HG02610 (cell line): ENCODE data around the gene ZDHHC12.

Experiments
- ATAC-seq: cut with Tn5 transposase; IDR thresholded peaks from one replicate; pipeline ENCODE4 v1.9.1; 2021; ENCODE audit warnings: mild to moderate bottlenecking, moderate library complexity; ENCODE audit not compliant: unreplicated experiment

ZDHHC12 gene

DNA sequence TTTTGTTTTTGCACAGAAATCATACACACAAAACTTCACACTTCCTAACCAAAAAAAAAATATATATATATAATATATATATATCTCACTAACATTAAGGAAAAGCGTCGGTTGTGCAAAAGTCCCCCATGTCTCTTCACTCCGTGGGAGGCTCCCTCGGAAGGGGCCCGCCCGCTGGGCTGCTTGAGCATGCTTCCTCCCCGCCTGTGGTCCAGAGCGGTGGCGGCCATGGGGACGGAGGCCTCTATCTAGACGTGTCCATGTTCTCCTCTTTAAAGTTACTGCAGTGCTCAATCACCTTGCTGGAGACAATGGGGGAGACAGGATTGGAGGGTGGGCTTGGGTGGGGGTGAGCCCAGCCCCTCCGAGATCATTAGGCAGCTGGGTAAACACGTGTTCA is 7.2 kb upstream of the ZDHHC12 start:
- ATAC-seq = no peak

DNA sequence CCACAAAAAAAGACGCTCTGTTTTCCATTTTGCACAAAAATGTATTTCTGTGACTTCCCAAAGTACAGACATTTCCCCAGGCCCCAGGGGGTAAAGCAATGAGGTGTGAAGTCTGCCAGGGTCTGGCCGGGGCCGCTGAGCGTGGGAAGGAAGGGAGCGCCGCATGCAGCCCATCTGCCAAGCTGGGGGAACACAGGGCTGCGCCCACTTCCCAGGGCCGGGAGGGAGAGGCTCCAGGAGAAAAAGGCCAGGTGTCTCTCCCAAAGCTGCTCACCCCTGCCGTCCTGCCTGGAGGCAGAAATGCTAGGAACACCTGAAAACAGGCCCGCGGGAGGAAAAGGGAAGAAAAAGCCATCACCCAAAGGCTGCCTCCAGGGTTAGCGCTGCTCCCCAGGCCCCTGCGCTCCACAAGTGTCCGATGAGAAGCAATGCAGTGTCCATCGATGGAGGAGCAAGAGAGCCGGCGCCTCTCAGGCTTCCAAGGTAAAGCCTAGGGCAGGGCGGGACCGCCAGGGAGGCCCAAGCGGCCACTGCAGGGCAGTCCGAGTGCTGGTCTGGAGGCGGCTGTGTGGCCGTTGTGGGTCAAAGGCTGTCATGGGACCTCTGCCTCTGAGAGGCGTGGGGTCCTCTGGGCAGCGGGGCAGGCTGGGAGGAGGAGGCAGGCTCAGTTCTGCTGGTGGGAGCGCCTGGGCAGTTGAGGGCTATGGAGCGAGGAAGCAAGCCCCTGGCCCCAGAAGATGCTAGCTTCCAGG is 6.0 kb upstream of the ZDHHC12 start:
- no peak for ATAC-seq

DNA sequence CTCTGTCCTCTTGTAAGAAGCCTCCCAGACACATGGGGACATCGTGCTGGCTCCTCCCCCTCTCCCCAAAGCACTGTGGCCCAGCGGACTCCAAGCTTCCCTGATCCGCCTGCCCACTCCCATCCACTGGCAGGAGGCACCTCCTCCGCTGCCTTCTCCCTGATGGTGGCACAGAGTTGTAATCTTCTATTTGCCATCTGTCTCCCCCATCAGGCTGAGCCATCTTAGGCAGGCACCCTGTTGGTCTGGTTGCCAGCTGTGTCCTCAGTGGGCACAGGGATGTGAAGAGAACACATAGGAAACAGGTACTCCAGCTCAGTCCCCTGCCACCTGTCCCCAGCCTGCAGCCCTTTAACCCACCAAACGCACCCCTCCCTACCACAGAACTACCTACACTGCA is 5.4 kb upstream of the ZDHHC12 start:
- ATAC-seq = no peak

DNA sequence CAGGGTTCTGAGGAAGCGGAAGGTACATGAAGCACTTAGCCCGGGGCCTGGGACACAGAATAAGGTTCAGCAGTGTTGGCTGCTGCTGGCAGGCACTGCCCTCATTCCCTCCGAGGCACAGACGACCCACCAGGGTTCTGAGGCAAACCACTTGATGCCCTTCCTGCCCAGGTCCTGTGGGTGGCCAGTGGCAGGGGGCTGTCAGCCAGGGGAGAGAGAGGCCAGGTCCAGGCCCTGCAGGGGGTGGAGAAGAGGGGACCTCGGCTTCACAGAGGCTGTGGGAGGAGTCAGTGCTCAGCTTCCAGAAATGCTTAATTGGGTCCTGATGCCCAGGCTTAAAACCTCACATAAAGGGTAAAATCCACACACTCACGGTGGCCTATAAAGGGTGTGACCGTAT is 4.4 kb upstream of the ZDHHC12 start:
- ATAC-seq = no peak

DNA sequence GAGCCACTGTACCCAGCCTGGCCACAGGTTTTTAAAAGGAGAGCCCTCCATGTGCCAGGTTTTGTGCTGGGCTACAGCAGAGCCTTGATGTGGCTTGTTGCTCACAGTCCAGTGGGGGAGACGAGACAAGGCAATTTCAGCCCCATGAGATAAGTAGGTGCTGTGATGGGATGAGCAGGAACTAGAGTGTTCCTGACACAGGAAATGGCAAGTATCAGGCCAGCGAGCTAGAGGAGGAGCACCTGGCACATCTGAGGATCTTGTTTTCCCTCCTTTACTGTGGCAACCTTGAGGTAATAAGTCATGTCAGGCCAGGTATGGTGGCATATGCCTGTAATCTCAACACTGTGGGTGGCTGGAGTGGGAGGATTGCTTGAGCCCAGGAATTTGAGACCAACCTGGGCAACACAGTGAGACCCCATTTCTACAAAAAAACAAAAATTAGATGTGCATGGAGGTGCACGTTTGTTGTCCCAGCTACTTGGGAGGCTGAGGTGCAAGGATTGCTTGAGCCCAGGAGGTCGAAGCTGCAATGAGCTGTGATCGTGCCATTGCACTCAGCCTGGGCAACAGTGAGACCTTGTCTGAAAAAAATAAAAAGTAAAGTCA is 3.8 kb upstream of the ZDHHC12 start:
- ATAC-seq = no peak

DNA sequence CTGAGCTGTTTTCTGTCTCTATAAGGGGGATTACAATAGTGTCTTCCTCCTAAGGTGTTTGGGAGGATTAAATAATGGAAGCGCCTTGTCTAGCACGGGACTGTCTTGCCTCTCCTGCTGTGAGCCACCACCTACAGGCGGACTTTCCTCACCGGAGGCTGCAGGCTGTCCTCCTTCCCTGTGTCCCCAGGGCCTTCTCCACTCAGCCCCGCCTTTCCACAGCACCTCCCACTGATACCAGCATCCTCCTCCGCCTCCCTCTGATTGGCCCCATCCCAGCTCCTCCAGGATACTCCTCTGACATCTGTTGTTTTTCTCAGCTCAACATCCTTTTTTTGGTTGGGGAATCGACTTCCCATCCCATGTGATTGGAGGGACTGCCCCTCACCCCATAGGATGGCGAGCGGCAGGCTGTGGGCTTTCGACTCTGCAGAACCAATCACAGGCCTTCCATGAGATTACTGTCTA is 851 bp upstream of the ZDHHC12 start:
- ATAC-seq = no peak

DNA sequence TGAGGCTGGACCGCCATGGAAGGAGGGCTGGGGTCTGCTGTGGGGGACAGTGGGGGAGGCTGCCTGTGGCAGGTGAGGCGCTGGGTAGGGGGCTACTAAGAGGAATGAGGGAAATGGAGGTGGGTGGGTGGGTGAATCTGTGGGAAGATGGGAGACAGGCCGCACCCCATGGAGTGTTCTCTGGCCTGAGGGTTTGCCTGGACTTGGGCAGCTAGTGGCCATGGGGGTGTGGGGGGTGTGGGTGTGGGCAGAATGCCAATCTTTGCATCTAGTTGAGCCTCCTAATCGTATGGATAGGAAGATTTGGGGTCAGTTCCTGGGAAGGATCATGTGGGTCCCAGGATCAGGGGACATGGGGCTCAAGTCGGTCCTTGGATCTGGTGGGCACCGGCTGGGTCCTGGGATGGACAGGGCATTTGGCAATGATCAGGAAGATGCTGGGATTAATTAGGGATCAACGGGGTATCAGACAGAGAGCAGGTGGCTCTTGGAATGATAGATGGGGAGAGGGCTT is 518 bp downstream of the ZDHHC12 start:
- ATAC-seq = no peak

DNA sequence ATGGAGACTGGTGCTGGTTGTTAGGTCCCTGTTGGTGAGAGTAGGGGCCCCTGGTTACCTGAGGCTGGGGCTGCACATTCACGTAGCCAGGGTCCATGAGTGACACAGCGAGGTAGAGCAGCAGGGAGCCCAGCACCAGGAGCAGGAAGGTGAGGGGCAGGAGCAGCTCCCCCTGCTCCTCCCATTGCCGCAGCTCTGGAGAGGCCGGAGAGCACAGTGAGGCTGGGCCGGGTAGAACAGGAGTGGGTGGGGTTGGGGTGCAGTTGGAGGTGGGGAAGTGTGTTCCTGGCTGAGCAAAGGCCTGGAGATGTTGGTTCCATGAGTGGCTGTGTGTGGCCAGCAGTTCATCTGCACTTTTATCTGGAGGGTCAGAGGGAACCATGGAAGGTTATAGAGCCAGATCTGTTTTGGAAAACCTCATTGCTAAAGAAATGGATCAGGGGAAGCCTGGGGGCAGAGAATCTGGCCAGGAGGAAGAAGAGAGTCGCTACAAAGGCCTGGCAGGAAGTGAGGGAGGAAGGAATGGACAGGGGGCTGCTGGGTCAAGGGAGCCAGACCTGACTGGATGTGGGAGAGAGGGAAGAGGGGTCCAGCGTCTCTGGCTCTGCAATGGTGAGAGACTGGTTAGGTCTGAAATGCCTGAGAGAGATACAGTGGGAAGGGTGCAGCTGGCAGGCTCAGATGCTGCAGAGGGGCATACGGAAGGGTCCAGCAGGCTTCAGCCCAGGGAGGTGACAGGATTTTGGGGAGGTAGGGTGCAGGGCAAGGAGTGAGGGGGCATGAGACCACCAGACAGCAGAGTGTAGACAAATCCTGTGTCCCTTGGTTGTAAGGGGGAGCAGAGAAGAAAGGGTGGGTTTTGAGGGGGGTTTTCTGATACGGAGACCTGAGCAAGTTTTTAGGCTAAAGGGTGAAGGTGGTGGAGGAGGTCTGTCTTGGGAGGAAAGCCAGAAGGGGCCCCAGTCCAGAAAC is 1.3 kb downstream of the ZDHHC12 start:
- ATAC-seq = no peak

DNA sequence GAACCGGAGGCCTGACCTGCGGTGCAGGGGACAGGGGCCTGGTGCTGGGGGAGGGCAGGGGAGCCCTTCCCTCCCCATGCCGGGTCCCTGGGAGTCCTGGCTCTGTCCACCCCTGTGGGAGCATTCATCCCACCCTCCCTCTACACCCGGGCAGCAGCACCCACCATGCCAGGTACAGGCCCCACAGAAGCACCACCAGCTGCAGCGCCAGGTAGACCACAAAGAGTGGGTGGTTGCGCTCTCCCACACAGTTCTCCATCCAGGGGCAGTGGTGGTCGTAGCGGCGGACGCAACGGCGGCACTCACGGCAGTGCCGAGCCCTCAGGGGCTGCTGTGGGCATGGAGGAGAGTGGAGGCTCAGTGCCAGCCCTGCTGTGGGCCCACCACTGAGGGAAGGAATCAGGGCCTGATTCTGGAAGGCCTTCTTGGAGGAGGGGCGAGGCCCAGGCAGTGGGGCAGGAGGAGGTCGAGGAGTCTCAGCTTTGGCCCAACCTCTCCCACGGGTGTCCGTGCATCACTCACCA is 2.4 kb downstream of the ZDHHC12 start:
- no peak for ATAC-seq

DNA sequence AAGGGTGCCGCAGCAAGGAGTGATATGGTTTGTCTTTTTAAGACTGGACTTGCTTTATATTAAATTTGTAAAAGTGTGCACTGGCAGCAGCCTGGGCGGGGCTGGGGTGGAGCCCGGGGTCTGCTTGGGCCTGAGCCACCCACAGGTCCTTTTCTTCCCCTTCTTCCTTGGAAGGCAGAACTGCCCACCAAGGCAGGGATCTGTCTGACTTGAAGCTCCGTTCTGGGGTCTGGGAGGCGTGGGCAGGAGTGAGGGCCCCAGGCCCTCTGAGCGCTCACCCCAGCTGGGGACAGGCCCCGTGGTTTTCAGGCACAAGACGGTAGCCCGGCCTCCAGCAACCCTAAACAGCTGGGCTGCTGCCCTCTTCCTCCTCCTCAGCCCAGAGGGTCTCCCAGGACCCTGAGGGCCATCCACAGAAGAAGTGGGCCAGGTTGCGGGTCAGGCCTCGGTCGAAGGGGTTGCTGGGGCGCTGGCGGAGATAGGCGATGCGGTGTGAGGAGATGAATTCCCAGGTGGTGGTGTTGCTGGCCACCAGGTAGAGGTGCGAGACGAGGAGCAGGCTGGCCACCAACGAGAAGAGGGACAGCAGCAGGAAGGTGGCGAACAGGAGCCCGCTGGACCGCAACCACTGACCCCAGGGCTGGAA is 3.0 kb downstream of the ZDHHC12 start:
- no peak for ATAC-seq

DNA sequence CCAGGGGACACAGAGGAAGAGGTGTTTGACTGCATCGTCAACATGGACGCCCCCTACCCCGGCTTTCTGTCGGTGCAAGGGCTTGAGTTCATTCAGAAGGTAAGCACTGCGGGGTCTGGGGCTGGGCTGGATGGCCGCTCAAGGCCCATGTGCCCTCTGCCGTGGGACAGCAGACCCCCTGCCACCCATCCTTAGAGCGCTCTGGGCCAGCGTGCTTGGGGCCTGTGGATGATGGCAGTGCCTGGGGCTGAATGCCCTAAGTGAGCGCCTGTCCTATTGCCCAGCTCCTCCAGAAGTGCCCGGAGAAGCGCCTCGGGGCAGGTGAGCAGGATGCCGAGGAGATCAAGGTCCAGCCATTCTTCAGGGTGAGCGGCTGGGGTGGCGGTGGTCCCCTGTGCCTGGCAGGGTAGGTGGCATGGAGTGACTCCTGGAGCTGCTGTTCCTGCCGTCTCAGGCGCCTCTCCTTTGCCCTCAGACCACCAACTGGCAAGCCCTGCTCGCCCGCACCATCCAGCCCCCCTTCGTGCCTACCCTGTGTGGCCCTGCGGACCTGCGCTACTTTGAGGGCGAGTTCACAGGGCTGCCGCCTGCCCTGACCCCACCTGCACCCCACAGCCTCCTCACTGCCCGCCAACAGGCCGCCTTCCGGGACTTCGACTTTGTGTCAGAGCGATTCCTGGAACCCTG is 3.9 kb downstream of the ZDHHC12 start:
- ATAC-seq = no peak

DNA sequence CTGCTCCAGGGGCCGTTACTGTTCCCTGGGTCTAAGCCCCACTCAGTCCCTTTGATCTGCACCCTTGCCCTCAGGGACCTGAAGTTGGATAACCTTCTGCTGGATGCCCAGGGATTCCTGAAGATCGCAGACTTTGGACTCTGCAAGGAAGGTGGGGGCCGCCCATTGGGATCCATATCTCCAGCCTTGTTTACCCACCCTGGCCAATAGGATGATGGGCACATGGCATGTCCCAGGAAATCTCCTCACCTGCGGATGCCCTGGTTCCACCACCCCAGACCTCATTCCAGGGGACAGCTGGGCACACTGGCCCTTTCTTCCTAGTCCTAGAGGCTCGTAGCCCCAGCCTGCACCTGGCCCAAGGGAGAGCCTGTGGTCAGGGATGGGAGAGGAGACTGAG is 5.5 kb downstream of the ZDHHC12 start:
- no peak for ATAC-seq

DNA sequence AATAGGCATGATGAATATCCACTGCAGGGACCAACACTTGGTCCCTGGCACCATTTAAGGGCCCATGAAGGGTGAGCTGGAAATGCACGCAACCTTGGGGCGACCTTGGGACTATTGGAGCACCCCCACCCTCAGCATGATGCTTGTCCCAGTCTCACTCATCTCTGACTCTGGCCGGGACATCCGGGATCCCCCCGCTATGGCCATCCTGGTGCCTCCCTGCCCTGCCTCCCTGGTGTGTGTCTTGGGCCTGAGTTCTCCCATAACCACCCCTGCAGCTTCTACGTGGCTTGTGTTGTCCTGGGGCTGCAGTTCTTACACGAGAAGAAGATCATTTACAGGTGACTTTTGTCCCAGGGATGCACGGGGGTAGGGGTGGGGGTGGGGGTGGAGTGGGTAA is 5.9 kb downstream of the ZDHHC12 start:
- no peak for ATAC-seq

DNA sequence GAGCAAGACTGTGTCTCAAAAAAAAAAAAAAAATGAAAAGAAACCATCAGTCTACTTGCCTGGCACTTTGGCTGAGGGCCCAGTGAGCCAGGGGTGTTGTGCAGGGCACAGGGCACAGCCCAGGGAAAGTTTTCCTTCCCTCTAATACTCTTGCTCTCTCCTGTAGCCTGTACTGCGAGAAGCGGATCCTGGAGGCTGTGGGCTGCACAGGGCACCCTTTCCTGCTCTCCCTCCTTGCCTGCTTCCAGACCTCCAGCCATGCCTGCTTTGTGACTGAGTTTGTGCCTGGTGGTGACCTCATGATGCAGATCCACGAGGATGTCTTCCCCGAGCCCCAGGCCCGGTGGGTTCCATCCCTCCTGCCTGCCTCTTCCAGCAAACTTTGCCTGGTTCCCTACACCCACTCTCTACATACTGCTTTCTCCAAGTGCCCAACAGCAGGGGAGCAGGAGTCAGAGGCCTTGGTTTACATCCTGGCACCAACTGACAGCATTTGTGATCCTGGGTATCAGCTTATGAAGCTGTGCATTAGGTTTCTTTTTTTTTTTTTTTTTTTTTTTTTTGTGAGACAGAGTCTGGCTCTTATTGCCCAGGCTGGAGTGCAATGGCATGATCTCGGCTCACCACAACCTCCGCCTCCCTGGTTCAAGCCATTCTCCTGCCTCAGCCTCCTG is 7.2 kb downstream of the ZDHHC12 start:
- no peak for ATAC-seq

DNA sequence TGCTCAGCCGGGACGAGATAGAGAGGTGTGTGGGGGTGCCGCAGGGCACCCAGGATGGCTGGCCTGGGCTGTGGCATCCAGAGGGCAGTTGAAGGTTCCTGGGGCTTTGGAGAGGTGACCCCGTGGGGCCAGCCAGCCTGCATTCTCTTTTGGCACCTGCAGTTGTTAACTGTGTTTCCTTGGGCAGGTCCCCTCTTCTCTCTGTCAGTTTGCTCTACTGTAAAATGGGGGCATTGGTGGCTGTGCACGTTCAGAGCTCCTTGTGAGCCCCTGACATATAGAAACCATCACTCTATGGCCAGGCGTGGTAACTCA is 8.5 kb downstream of the ZDHHC12 start:
- ATAC-seq = no peak

DNA sequence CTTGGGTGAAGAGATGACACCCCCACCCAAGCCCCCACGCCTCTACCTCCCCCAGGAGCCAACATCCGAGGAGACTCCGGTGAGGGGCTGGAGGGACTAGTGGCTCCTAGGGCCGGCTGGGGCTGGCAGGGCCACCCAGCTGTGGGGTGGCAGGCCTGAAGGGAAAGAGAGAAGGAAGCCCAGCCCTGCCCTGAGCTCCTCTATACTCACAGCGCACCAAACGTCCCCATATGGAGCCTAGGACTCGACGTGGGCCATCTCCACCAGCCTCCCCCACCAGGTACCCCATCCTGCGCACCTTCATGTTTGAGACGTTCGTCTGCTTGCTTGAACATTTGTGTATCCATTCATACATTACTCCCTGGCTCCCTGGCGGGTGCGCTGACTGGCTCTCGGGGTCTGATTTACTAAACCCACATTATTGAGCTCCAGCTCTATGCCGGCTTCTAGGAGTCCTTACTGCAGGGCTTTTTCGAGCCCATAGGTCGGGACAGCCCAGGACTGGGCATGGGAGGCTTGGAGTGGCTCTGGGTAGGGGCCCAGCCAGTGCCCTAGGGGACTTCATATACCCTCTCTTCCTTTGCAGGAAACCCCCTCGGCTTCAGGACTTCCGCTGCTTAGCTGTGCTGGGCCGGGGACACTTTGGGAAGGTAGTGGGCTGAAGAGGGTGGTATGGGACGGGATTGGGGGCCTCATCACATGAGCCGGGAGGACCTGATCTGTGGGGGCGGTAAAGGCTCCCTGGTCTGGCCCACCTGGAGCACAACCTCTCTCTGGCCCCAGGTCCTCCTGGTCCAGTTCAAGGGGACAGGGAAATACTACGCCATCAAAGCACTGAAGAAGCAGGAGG is 9.1 kb downstream of the ZDHHC12 start:
- no peak for ATAC-seq

DNA sequence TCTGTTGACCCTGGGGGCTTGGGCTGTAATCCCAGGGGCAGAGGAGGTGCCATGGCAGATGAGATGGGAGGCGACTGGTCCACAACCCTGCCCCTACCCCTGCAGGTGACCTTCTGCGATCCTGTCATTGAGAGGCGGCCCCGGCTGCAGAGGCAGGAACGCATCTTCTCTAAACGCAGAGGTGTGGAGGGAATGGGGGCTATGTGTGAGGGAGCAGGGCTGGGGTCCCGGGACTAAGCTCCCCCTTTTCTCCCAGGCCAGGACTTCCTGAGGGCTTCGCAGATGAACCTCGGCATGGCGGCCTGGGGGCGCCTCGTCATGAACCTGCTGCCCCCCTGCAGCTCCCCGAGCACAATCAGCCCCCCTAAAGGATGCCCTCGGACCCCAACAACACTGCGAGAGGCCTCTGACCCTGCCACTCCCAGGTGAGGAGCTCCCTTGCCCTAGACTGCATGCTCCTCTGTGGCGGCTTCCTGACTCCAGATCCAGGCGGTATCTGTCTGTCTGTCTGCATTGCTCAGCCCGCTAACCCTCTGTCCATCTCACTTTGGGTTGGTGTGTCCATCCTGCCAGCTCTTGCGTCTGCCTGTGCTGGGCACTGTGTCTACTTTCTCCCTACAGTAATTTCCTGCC is 9.9 kb downstream of the ZDHHC12 start:
- no peak for ATAC-seq

DNA sequence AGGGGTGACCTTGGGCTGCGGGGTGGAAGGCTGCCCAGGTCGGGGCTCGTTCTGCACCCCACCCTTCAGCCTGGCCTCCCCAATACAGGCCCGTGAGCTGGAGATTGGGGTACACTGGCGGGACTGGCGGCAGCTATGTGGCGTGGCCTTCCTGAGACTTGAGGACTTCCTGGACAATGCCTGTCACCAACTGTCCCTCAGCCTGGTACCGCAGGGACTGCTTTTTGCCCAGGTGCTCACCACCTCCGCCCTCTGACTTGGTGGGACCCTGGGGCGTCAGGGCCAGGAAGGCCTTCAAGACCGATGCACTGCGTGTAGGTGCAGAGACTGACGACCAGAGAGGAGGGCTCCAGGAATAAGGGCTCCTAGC is 10.5 kb downstream of the ZDHHC12 start:
- ATAC-seq = no peak
